HCT116 (cell line): ENCODE data around the gene MTG2.

ENCODE experiments used
- CEBPB ChIP-seq: IDR thresholded peaks from 2 replicates; pipeline ENCODE4 v1.6.1; 2012; ENCODE audit warnings: low read depth
- EZH2 ChIP-seq: fragments of 200-600 bp; sonication (generic); IDR thresholded peaks from 2 replicates; pipeline ENCODE4 v1.6.1; 2017; ENCODE audit warnings: antibody characterized with exemption, mixed run types
- FOSL1 ChIP-seq: IDR thresholded peaks from 2 replicates; pipeline ENCODE4 v1.6.1; 2012; ENCODE audit warnings: low read depth
- POLR2A ChIP-seq: IDR thresholded peaks from 2 replicates; pipeline ENCODE4 v1.7.0; 2011; ENCODE audit warnings: borderline replicate concordance; ENCODE audit not compliant: insufficient read depth, insufficient read length; ENCODE audit errors: extremely low read depth
- POLR2AphosphoS5 ChIP-seq: IDR thresholded peaks from 2 replicates; pipeline ENCODE4 v1.6.1; 2011; ENCODE audit warnings: mild to moderate bottlenecking, low read depth, low read length, moderate library complexity
- RAD21 ChIP-seq: IDR thresholded peaks from 2 replicates; pipeline ENCODE4 v1.6.1; 2012; ENCODE audit warnings: low read depth, mild to moderate bottlenecking
- SRF ChIP-seq: IDR thresholded peaks from 2 replicates; pipeline ENCODE4 v1.6.1; 2012; ENCODE audit warnings: low read depth
- TF ChIP-seq, protein P1 (sequence below): IDR thresholded peaks from 2 replicates; pipeline ENCODE4 v1.6.1; 2012; ENCODE audit warnings: low read depth
- TF ChIP-seq, protein P2 (sequence below): IDR thresholded peaks from 2 replicates; pipeline ENCODE4 v1.6.1; 2012
- TF ChIP-seq, protein P3 (sequence below): IDR thresholded peaks from 2 replicates; pipeline ENCODE4 v1.6.1; 2012
- TF ChIP-seq, protein P4 (sequence below), 3 experiments: fragments of 200-600 bp in 1 of 3; sonication (generic) in 1 of 3; IDR thresholded peaks in 2 of 3; conservative IDR thresholded peaks in 1 of 3; 2 replicates each; pipeline ENCODE4 v1.5.1; 2012 to 2017; ENCODE audit warnings: low read depth in 2 of 3, low read length in 2 of 3, antibody characterized with exemption in 1 of 3, borderline replicate concordance in 1 of 3, control low read depth in 1 of 3, mild to moderate bottlenecking in 1 of 3, mixed read lengths in 1 of 3, mixed run types in 1 of 3, moderate library complexity in 1 of 3; ENCODE audit not compliant: insufficient read depth in 1 of 3

DNA sequence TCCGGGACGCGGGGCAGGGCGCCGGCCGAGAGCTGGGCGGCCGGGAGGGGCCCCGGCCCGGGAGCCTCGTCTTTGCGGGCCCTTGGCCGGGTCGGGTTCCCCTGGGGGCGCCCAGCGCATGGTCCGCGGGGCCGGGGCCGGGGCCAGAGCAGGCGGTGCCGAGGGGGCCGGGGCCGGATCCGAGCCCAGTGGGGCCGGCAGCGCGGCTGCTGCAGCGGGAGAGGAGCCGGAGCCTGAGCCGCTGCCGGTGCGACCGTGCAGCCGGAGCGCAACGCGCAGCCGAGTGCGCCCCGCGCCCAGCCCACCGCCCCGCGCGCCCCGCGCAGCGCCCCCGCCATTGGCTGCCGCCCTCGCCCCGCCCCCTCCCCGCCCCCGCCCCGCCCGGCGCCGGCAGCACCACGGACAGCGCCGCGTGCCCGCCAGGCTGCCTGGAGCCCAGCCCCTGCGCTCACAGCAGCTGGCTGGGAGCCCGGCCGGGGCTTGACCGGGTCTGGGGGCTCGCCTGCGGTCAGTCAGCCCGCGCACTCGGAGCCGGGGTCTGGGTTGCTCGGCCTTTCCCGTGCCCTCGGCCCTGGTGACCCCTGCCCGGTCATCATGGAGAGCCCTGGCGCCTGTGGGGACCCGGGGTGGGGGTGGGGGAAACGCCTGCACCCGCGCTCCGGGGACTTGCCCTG, 37.3 kb downstream of the MTG2 start, which contains the start of gene HRH3:
- TF ChIP-seq POLR2AphosphoS5 (no peak), POLR2A (no peak), RAD21 (no peak), FOSL1 (no peak), CEBPB (no peak), EZH2 (no peak), SRF (no peak)
- TF ChIP-seq, protein P1, sequence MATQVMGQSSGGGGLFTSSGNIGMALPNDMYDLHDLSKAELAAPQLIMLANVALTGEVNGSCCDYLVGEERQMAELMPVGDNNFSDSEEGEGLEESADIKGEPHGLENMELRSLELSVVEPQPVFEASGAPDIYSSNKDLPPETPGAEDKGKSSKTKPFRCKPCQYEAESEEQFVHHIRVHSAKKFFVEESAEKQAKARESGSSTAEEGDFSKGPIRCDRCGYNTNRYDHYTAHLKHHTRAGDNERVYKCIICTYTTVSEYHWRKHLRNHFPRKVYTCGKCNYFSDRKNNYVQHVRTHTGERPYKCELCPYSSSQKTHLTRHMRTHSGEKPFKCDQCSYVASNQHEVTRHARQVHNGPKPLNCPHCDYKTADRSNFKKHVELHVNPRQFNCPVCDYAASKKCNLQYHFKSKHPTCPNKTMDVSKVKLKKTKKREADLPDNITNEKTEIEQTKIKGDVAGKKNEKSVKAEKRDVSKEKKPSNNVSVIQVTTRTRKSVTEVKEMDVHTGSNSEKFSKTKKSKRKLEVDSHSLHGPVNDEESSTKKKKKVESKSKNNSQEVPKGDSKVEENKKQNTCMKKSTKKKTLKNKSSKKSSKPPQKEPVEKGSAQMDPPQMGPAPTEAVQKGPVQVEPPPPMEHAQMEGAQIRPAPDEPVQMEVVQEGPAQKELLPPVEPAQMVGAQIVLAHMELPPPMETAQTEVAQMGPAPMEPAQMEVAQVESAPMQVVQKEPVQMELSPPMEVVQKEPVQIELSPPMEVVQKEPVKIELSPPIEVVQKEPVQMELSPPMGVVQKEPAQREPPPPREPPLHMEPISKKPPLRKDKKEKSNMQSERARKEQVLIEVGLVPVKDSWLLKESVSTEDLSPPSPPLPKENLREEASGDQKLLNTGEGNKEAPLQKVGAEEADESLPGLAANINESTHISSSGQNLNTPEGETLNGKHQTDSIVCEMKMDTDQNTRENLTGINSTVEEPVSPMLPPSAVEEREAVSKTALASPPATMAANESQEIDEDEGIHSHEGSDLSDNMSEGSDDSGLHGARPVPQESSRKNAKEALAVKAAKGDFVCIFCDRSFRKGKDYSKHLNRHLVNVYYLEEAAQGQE = peak; percentile 69
- TF ChIP-seq, protein P2, sequence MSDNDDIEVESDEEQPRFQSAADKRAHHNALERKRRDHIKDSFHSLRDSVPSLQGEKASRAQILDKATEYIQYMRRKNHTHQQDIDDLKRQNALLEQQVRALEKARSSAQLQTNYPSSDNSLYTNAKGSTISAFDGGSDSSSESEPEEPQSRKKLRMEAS = no peak
- TF ChIP-seq, protein P3, sequence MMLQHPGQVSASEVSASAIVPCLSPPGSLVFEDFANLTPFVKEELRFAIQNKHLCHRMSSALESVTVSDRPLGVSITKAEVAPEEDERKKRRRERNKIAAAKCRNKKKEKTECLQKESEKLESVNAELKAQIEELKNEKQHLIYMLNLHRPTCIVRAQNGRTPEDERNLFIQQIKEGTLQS = no peak
- TF ChIP-seq, protein P4, sequence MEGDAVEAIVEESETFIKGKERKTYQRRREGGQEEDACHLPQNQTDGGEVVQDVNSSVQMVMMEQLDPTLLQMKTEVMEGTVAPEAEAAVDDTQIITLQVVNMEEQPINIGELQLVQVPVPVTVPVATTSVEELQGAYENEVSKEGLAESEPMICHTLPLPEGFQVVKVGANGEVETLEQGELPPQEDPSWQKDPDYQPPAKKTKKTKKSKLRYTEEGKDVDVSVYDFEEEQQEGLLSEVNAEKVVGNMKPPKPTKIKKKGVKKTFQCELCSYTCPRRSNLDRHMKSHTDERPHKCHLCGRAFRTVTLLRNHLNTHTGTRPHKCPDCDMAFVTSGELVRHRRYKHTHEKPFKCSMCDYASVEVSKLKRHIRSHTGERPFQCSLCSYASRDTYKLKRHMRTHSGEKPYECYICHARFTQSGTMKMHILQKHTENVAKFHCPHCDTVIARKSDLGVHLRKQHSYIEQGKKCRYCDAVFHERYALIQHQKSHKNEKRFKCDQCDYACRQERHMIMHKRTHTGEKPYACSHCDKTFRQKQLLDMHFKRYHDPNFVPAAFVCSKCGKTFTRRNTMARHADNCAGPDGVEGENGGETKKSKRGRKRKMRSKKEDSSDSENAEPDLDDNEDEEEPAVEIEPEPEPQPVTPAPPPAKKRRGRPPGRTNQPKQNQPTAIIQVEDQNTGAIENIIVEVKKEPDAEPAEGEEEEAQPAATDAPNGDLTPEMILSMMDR (IDR thresholded peaks at IDR 0.05 in 2 of 3, conservative IDR thresholded peaks at IDR 0.05 in 1 of 3; ENCODE audit: borderline replicate concordance in 1 of 3, insufficient read depth in 1 of 3, low read depth in 2 of 3, low read length in 2 of 3) = no peak
